NB4 (cell line): ENCODE measurements around the gene CDH16.

Source experiments
- DNase-seq: peaks from one replicate; pipeline ENCODE4 v3.0.0; 2010; ENCODE audit warnings: low read depth
- H3K4me3 ChIP-seq: one replicate; pipeline ENCODE4 v1.5.1; 2011; ENCODE audit warnings: mild to moderate bottlenecking, low read depth, low read length, moderate library complexity
- MYC ChIP-seq: IDR thresholded peaks from 2 replicates; pipeline ENCODE4 v1.6.1; 2011; ENCODE audit warnings: low read depth, low read length
- POLR2A ChIP-seq: IDR thresholded peaks from 2 replicates; pipeline ENCODE4 v1.6.1; 2011; ENCODE audit warnings: mild to moderate bottlenecking; ENCODE audit not compliant: insufficient read length; ENCODE audit errors: extremely low read depth
- TF ChIP-seq, protein P1 (sequence below): IDR thresholded peaks from 2 replicates; pipeline ENCODE4 v1.6.1; 2011; ENCODE audit warnings: low read depth, low read length
- TF ChIP-seq, protein P2 (sequence below): IDR thresholded peaks from one replicate; pipeline ENCODE4 v1.5.1; 2012; ENCODE audit warnings: low read depth, low read length

CDH16 gene

GRCh38 chr16:66926171-66926947 is 7.7 kb upstream of the CDH16 start:
- DNase-seq, result no peak
- TF ChIP-seq, protein P1, sequence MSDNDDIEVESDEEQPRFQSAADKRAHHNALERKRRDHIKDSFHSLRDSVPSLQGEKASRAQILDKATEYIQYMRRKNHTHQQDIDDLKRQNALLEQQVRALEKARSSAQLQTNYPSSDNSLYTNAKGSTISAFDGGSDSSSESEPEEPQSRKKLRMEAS, result no peak
- no peak for TF ChIP-seq POLR2A
- TF ChIP-seq MYC, result no peak
- TF ChIP-seq, protein P2, sequence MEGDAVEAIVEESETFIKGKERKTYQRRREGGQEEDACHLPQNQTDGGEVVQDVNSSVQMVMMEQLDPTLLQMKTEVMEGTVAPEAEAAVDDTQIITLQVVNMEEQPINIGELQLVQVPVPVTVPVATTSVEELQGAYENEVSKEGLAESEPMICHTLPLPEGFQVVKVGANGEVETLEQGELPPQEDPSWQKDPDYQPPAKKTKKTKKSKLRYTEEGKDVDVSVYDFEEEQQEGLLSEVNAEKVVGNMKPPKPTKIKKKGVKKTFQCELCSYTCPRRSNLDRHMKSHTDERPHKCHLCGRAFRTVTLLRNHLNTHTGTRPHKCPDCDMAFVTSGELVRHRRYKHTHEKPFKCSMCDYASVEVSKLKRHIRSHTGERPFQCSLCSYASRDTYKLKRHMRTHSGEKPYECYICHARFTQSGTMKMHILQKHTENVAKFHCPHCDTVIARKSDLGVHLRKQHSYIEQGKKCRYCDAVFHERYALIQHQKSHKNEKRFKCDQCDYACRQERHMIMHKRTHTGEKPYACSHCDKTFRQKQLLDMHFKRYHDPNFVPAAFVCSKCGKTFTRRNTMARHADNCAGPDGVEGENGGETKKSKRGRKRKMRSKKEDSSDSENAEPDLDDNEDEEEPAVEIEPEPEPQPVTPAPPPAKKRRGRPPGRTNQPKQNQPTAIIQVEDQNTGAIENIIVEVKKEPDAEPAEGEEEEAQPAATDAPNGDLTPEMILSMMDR, result no peak
- no peak overlapping the region for H3K4me3 ChIP-seq

DNA sequence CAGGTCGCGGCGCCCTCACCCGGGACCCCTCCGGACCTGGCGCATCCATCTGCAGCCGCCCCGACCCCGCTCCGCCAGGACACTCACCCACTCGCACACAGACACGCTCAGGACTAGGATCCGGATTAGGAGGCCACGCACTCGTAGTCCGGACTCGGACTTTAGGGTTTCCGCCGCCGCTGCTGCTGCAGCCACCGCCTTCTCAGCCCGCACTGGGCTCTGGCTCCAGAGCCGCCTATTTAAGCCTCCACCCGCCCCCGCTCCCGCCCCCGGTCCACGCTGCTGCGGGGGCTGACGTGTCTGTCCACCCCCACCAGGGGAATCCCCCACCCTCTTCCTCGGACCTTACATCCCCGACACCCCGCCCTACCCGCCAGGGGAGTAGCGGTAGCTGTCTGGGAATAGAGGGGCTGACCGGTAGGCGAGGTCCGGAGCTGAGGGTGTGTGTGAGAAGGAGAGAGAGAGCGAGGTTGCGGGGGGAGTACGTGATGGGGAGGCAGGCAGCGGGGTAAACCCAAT is 6.7 kb upstream of the CDH16 start, which contains the start of gene RRAD:
RRAD (minus strand) TSS at position 214 of the 519 bp plus-strand sequence. CDS start 356 bp downstream, outside the sequence.
- TF ChIP-seq POLR2A, result no peak
- TF ChIP-seq MYC, result no peak
- TF ChIP-seq, protein P1, result no peak
- TF ChIP-seq, protein P2, result no peak
- no peak within 1 kb of the TSS for H3K4me3 ChIP-seq
- no peak for DNase-seq

DNA sequence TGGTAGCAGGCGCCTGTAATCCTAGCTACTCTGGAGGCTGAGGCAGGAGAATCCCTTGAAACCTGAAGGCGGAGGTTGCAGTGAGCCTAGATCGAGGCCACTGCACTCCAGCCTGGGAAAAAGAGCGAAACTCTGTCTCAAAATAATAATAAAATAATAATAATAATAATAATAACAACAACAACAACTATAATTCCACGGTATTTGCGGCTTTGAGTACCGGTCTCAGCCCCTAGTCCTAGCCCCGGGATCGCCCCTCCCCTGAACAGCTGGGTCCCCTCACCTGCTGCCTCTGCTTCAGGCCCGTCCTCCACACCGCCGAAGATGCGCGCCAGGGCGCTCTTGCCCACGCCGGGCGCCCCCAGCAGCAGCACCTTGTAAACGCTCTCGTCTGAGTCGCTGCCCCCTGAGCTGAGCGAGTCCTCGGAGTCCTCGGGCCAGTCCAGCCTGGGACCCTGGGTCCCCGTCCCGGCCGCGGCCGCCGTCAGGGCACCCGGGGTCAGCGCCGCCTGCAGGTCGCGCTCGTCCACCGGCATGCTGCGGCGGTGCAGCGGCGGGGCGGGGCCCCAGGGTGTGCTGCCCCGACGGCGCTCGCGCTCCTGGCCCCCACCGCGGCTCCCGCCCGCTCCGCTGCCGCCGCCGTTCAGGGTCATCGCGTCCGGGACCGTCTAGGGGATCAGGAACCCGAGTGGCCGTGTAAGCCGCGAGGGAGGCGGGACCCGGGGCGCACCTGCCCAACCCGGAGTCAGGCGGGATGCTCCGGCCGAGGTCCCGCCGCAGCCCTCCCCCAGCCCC is 6.0 kb upstream of the CDH16 start:
- H3K4me3 ChIP-seq, result no peak overlapping the region
- peak; percentile 27 for DNase-seq
- no peak for TF ChIP-seq MYC
- TF ChIP-seq, protein P2, result peak; percentile 11

DNA sequence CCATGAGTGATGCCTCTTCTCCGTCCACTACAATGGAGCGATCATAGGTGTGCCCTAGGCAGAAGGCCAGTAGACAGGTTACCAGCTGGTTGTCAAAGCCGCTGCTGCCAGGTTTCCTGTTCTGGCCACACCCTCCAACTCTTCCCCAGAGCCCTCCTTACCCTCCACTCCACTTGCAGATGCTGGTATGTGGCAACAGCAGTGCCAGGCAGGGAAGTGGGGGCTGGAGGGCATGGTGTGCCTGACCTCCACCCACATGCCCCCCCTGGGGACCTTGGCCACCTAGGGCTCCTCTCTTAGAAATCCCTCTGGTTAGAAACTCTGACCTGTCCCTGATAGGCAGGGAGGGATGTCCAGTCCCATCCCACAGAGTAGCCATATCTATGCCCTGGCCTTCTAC is 5.2 kb upstream of the CDH16 start:
- TF ChIP-seq POLR2A (no peak), MYC (no peak)
- TF ChIP-seq, protein P2, result no peak
- TF ChIP-seq, protein P1, result no peak
- DNase-seq, result peak; percentile 41
- H3K4me3 ChIP-seq, result no peak overlapping the region

GRCh38 chr16:66923247-66923731 is 4.6 kb upstream of the CDH16 start:
- DNase-seq, result peak; percentile 50
- TF ChIP-seq, protein P1, result no peak
- no peak for TF ChIP-seq POLR2A
- TF ChIP-seq, protein P2, result no peak
- TF ChIP-seq MYC, result no peak
- H3K4me3 ChIP-seq, result no peak overlapping the region
